ENCODE data around the gene TMEM131.

GRCh38 chr2:97792416-97792815 is 203.3 kb downstream of the TMEM131 start:
- no peak for TF ChIP-seq CTCF (IDR thresholded peaks at IDR 0.05; ENCODE audit: control extremely low read depth in 1 of 3, insufficient read depth in 1 of 3, low read depth in 1 of 3, low read length in 3 of 3)
- no peak for TF ChIP-seq EZH2 (IDR thresholded peaks at IDR 0.05; ENCODE audit: low read depth, low read length, severe bottlenecking)
- TF ChIP-seq TAF1 (IDR thresholded peaks at IDR 0.05; ENCODE audit: low read depth, low read length): no peak

All from H1 (cell line).